Right renal cortex interstitium (tissue), 3 donors: ENCODE measurements around the gene DNAJC7. TPM values are rescaled to one million over a fixed set of nuclear protein-coding genes. Genes with fewer than 3 reads are reported as not detected.

ENCODE experiments used
- DNase-seq, 3 donors: peaks; one replicate each; pipeline ENCODE4 v3.0.0-alpha.2; 2013; ENCODE audit warnings: low read depth in 3 of 3, low spot score in 2 of 3
- polyA plus RNA-seq, 3 donors: library from polyadenylated mRNA; unstranded; fragments of 120-200 nt; gene quantifications; one replicate each; pipeline ENCODE4 v1.2.1, GENCODE V29; 2013; ENCODE audit not compliant: insufficient read length in 3 of 3

DNAJC7 gene
- polyA plus RNA-seq, 3 donors = 150 to 173 (median 163) TPM

DNA sequence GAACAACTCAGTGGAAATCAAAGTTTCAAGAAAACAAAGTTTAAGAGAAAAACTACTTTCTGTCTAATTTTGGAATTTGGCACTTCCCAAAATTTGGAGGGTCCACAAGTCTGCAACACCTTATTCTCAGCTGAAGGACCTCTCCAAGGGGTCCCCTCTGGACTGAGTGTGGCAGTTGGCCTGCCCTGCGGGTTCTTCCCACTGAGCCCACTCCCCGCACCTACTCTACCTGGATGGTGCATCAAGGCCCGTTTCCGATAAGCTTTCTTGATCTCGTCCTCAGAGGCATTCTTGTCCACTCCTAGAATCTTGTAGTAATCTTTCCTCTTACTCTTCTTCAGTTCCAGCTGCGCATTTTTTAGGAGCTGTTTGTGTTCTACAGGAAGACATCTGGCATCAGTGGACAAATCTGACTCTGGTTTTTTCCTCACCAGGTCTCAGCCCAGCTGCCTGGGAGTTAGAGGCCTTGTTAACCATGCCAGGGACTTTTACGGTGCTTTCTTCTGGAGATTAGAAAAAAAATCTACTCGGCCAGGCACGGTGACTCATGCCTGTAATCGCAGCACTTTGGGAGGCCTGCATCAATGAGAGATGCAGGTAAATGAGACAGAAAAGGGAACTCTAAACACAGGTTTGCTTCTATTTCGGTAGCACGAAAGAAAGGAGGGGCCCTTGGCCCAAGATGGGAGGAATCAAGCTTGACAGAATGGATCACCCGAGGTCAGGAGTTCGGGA, 35.0 kb downstream of the DNAJC7 start:
- no peak for DNase-seq

DNA sequence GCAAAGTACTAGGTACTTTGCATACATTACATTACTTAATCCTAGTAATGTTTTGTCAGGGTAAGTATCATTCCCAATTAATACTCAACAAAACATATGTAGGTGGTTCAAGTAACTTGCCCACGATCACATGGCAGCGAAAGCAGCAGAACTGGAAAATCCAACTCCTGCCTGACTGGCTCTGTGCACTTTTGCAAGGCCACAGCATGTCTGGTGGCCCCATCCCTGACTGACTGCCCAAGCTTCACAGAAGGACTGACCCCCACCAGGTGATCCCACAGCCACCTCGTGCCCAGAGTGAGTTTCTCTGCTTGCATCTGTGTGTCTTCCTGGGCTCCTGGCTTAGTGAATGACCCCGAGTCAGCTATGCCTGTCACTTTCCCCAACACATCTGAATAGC, 39.2 kb downstream of the DNAJC7 start:
- no peak for DNase-seq

DNA sequence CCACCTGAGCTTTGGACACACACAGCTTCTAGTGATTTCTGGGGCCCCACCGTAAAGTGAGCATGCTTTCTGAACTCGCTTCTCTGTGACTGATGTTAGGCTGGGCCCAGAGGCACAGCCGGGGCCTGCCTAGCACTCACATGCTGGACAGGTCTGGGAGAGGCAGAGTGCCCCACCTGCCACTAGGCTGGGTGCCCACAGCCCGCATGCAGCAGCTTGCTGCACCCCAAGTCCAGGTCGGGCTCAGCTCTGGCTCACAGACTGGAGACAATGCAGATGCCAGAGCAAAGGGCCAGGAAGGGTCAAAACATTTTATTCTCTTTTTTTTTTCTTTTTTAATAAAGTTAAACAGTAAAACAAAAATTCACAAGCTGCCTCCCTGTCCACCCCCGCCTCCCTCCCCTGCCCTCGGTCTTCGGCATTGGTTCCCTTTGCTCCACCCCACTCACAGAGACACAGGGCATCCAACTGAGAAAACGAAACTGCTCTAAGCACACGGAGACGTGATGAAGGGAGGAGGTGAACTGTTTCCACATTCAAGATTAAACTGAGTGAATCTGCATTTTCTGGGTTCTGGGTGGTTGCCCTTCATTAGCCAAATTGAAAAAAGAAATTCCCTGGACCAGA, 41.0 kb downstream of the DNAJC7 start:
- no peak for DNase-seq

DNA sequence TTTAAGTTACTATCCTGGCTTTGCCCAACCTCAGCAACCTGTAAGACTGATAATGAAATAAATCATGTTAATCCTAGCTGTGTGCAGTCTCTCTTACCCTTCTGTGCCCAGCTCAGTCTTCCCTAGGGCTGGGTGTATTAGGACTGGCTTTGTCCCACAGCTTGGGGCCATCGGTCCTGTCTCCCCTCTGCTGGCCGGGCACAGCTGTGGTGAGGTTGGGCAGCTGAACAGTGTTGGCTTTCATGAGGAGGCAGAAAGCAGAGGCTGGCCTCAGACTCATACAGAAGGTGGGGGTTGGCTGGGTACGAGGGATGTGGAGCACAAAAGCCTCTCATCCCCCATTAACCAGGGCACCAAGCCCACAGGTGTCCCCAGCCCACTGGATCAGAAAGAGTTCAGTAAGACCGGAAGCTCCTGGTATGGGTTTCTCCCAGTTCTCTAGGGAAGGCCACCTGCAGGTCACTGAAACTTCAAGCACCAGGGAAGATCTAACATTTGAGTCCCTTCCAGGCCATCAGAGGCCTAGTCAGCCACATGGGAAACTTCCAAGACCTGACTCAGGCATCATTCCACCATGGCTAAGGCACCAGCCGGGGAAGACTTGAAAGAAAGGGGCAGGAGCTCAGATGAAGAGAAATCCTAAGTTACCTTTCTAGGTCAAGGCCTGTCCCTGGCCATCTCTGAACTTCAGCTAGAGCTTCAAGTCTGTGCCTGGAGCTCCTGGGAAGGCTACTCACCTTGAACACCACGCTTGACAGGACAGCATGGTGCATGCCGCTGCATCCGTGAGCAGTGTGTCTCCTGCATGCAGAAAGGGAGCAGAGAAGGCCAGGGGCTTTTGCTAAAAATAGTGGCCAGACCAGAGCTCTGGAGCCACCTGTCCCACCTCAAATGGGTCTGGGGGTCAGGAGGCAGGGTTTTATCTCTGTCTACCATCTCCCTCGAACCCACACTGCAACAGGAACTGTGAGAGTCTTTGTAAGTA, 41.8 kb downstream of the DNAJC7 start:
- no peak for DNase-seq

DNA sequence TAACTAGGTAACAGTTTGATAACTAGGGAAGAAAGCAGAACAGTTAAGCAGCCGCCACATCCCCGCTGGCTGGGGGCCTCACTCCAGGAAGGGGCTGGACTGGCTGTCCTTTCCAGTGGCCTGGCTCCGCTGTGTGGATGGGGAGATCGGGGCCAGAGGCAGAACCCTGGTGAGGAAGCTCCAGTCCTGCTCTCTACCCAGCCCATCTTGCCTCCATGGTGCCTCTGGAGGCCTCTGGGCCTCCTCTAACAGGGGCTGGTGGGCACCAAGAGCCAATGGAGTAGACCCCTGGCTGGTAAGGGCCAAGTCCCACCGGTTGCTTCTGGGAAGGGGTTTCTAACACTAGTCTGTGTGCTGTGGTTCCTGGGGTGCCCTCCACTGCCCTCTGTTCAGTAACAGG, 42.6 kb downstream of the DNAJC7 start:
- no peak for DNase-seq

DNA sequence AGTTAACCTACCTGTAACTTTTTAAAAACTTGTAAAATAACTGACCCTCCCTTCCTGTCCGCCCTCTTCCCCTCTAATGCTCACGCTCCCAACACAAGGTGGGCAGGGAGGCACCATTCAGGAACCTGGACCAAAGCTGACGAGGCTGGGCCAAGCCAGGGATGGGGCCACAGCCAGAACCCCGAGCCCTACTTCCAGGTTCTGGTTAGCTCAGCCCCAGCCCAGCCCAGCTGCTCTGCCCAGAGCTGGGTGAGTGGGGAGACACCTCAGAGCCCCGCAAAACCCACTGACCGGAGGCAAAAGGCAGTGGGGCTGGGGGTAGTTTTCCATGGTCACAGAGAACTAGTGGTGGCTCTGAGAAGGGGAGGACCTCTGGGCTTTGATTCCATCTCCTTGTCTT, 43.2 kb downstream of the DNAJC7 start:
- no peak for DNase-seq

DNA sequence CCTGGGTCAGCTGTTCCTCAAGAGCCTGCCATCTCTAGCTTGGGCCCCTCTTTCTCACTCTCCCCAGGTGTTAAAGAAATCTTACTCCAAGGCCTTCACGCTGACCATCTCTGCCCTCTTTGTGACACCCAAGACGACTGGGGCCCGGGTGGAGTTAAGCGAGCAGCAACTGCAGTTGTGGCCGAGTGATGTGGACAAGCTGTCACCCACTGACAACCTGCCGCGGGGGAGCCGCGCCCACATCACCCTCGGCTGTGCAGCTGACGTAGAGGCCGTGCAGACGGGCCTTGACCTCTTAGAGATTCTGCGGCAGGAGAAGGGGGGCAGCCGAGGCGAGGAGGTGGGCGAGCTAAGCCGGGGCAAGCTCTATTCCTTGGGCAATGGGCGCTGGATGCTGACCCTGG, 43.8 kb downstream of the DNAJC7 start:
- no peak for DNase-seq

DNA sequence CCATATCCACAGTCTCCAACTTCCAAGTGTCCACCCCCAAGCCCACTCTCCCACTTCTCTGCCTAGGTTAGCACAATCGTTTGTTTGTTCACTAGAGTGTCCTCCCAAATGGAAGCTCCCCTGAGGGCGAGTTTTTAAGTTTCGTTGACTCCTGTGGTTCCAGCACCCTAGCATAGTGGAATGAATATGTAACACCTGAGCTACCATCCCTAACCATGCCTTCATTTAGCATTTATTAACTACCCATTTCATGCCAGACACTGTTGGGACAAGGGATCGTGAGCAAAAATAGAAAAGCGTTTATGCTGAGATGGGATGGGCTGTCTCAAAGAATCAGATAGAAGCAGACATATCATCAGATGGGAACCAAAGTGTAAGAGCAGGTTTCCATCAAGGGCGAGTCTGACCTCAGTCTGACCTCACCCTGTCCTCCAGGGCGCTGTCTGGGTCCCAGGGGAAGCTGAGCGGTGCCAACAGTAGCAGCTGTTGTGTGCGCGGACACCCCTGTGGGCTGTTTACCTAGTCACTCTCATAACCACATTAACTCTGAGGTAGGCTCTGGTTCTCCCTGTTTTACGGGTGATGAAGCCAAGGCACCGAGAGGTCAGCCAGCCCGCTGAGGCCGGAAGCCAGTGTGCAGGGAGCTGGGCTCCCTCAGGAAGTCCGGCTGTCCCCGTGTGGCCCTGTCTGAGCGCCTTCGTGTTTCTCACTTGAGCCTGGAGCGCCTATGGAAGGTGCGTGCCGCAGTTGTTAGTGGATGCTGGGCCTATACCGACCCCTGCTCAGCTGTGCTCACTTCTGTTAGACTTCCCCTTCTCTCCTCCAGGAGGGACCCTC, 44.5 kb downstream of the DNAJC7 start:
- no peak for DNase-seq

DNA sequence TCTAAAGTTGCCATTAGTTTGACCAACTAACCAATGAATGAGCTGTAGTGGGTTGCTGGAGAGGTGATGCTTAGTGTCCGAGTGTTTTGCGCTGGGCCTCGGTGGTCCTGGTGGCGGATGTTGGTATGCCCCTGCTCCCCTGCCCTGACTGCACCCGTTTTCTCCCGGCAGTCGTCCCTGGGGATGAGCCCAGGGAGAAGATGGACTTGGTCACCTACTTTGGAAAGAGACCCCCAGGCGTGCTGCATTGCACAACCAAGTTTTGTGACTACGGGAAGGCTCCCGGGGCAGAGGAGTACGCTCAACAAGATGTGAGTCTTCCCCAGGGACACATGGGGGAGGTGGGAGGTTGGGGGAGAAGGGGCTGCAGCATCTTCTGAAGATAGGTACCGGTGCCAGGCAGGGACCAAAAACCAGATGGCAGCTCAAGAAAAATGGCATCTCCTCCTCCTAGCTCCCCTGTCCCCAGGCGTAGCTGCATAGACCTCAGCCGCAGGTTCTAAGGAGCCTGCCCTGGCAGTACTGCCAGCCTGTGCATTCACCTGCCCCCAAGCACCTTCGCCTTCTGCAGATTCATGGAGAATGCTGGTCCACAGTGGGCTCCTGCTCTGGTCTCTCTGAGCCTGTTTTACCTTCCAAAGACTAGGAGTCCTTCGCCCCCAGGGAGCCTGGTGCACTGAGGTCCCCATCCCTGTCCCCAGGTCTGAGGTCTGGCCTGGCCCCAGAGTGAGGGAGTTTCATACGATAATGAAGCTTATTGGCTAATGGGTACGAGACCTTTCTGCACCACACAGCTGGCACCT, 45.3 kb downstream of the DNAJC7 start:
- DNase-seq = no peak

DNA sequence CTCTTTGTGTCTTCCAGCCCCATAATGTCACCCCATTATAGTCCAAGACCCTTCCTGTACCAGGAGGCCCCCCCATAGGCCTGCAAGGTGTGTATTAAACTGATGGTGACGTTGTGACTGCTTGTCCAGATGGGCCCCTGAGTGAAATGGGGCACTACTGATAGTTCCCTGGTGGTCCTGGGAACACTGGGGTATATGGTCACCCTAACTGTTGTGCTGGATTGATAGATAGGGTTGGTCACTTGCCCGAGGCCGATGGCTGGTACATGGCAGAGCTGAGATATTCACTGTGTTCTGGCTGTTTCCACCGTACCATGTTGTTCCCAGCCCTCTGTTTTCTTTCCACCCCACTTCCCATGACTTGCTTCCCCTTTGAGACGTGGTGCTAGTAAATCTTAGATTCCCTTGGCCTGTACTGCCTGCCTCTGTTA, 46.3 kb downstream of the DNAJC7 start:
- DNase-seq = no peak

DNA sequence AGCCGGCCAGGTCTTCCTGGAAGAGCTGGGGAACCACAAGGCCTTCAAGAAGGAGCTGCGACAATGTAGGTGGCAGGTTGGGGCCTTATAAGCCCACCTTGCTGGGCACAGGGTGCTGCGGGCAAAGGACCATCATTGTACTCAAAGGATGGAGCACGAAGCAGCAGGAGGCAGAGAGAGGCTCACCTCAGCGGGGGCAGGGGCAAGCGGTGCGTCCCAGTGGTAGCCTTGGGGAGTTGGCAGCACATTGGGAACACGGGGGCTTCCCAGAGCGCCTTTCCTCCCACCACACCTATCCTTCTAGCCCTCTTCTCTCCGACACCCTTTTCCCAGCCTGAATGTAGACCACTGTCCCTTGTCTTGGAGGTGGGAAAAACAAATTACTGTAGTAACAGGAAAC, 48.6 kb downstream of the DNAJC7 start:
- no peak for DNase-seq

DNA sequence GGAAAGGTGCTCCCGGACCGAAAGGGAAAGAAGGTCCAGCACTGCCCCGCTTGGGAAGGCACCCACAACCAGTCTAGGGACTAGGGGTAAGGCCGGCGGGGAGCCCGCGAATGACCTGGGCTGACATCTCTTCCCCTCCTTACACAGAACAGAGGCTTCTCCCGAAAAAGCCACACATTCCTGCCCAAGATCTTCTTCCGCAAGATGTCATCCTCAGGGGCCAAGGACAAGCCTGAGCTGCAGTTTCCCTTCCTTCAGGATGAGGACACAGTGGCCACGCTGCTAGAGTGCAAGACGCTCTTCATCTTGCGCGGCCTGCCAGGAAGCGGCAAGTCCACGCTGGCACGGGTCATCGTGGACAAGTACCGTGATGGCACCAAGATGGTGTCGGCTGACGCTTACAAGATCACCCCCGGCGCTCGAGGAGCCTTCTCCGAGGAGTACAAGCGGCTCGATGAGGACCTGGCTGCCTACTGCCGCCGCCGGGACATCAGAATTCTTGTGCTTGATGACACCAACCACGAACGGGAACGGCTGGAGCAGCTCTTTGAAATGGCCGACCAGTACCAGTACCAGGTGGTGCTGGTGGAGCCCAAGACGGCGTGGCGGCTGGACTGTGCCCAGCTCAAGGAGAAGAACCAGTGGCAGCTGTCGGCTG, 49.2 kb downstream of the DNAJC7 start:
- DNase-seq = no peak

DNA sequence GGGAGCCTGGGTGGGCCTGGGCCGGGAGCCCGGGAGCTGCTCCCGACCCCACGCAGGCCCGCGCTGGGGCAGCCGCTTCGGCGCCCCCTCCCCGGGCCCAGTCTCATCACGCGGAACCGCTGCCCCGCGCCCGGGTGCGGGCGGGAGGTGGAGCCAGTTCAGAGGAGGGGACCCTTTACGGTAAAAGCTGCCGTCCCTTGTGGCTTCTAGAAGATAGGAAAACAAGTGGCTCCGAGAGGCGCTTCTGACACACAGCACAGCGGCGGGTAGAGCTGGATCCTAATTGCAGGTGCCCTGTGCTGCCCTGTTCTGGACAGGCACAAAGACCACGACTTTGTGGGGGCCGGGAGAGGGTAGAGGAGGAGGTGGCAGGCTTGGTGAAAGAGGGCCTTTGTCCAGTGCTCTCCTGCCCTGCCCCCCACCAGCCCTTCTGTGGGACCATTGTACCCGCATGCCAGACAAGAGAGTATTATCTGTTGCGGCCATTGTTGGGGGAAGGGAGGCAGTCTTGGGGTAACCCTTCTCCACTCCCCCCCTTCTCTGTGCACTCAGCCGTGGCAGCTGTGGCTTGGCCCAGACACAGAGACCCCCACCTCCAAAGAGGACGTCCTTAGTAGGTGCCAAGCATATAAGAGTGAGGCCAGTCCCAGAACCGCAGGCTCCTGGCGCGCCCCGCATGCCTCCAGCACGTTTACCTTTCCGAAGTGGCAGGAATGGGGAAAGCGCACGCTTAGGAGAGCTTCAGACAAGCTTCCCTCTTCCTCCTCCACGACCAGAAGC, 49.9 kb downstream of the DNAJC7 start:
- no peak for DNase-seq

DNA sequence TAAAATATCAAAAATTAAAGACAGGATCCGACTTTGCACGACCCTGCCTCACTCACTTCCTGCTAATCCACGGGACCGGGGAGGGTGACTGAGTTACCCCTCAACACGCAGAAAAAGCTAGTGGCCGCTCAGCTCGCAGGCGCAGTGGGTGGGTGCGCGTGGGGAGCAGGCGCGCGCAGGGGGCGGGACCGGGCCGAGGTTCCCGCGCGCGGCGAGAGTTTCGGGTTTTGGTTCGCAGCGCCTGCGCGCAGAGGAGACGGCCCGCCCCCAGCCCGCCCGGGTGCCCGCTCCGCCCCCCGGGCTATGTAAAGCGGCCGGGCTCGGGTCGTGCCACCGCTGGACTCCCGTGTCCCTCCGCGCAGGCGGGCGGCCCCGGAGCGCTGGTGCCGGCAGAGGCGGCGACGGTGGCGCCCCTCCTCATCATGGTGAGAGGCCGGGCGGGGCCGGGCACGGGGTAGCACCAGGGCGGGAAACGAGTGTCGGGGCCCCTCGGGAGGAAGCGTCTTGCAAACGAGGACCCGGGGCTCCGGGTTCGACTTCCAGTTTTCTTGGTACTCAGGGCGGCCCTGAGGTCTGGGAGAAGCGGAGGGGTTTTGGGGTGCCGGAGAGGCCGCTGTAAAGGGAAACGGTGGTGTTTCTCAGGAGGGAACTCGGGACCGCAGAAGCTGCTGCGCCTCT, 50.6 kb downstream of the DNAJC7 start, which contains the start of gene CNP:
CNP (plus strand) TSS at position 333 of the 678 bp plus-strand sequence; CDS start at position 423, 90 bp downstream.
- DNase-seq = peak; percentile 60 to 78 (median 74)

DNA sequence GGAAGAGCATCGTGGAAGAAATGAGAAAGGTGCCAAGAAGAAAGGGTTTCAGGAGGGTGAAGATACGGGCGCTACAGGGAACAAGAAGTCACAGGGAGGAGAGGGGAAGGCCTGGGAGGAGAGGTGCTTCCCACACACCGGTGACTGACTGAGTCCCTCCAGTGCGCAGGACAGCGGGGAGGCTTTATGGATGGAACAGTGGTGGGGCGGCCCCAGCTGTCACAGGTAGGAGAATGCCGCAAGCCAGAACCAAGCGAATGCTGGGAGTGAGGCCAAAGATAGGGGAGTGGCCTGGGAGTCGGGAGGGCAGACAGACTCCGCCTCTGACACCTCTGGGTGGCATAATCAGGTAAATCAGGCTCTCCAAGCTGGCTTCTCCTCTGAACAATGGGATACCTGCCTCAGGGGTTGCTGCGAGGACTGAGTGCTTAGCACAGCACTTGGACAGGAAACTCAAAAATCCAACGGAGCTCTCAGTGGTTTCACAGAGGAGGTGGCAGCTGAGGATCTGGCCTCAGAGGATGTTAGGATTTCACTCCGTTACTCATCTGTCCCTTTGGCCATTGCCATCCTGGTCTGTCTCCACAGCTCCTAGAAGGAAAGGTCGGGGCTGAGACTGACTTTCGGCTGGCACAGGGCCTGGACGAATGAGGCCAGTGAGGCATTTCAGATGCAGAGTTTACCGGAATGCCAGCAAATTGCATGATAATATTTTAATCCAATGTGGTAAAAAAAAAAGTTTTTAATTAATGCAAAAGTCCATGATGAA, 51.4 kb downstream of the DNAJC7 start:
- DNase-seq = no peak

DNA sequence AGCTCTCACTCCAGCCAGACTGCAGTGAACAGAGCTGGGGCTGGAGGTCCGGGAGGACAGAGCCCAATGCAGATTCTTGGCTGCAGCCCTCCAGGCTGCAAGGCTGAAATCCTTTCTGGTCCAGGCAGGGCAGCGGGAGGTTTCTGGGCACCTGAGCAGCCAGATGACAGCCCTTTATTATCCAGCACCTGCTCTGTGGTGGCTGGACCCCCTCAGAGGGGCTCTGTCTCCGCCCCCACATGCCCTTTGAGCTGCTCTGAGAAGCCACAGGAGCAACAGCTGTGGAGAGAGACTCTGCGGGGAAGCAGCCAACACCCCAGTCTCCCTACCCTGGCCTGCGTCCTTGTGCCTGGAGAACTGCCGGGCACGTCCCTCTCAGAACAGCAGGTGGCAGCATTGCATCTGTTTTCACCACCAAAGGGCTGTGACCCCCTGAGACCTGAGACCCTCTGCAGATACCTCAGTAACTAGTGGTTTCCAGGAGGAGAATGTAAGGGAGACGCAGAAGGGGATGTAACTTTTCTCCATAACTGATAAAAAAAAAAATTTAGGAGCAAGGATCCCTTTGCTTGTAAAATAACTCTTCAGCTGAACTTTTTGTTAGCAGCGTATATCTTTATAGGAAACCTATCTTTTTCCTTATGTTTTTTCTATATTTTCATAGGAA, 54.3 kb downstream of the DNAJC7 start:
- peak in 1 of 3 donors; percentile 41 for DNase-seq
